Epithelial cell of esophagus (primary cell): ENCODE data around the gene CACNA1G.

Experiments
- DNase-seq: peaks from one replicate; pipeline ENCODE4 v3.0.0; 2010; ENCODE audit warnings: low read depth
- H3K4me3 ChIP-seq: 2 replicates; pipeline ENCODE4 v1.5.1; 2011; ENCODE audit warnings: mild to moderate bottlenecking, low read length, control low read depth
- TF ChIP-seq, protein P1 (sequence below): IDR thresholded peaks from 2 replicates; pipeline ENCODE4 v1.5.1; 2011; ENCODE audit warnings: low read depth, mild to moderate bottlenecking, low read length, control low read depth, inconsistent platforms; ENCODE audit not compliant: insufficient read depth; ENCODE audit errors: missing control alignments

CACNA1G gene

GRCh38 chr17:50621574-50622031, 61.1 kb downstream of the CACNA1G start:
- H3K4me3 ChIP-seq = no peak overlapping the region
- TF ChIP-seq, protein P1, sequence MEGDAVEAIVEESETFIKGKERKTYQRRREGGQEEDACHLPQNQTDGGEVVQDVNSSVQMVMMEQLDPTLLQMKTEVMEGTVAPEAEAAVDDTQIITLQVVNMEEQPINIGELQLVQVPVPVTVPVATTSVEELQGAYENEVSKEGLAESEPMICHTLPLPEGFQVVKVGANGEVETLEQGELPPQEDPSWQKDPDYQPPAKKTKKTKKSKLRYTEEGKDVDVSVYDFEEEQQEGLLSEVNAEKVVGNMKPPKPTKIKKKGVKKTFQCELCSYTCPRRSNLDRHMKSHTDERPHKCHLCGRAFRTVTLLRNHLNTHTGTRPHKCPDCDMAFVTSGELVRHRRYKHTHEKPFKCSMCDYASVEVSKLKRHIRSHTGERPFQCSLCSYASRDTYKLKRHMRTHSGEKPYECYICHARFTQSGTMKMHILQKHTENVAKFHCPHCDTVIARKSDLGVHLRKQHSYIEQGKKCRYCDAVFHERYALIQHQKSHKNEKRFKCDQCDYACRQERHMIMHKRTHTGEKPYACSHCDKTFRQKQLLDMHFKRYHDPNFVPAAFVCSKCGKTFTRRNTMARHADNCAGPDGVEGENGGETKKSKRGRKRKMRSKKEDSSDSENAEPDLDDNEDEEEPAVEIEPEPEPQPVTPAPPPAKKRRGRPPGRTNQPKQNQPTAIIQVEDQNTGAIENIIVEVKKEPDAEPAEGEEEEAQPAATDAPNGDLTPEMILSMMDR = no peak
- DNase-seq = no peak

DNA sequence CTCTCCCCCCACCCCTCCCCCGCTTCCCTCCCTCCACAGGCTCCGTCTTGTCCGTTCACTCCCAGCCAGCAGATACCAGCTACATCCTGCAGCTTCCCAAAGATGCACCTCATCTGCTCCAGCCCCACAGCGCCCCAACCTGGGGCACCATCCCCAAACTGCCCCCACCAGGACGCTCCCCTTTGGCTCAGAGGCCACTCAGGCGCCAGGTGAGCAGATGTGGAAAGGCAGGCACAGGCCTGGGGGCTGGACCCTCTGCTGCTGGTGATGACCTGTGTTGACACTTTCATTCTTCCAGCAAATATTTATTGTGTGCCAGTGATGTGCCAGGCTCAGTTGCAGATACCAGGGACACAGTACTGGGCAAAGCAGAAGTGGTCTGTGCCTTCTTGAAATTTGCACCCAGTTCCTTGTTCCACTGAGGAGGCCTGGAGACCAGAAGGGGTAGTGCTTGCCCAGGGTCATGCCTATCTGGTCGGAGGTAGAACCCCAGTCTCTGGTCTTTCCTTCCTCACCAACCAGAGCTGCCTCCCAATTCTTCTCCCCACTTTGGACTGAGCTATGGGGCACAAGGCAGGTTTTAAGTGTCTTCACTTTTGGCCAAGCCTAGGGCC, 63.9 kb downstream of the CACNA1G start:
- no peak overlapping the region for H3K4me3 ChIP-seq
- TF ChIP-seq, protein P1 = no peak
- no peak for DNase-seq

GRCh38 chr17:50625032-50625871, 64.7 kb downstream of the CACNA1G start:
- DNase-seq = no peak
- TF ChIP-seq, protein P1 = no peak
- H3K4me3 ChIP-seq = no peak overlapping the region

GRCh38 chr17:50626037-50626574, 65.6 kb downstream of the CACNA1G start:
- H3K4me3 ChIP-seq = no peak overlapping the region
- DNase-seq = peak; percentile 74
- TF ChIP-seq, protein P1 = peak; percentile 66

DNA sequence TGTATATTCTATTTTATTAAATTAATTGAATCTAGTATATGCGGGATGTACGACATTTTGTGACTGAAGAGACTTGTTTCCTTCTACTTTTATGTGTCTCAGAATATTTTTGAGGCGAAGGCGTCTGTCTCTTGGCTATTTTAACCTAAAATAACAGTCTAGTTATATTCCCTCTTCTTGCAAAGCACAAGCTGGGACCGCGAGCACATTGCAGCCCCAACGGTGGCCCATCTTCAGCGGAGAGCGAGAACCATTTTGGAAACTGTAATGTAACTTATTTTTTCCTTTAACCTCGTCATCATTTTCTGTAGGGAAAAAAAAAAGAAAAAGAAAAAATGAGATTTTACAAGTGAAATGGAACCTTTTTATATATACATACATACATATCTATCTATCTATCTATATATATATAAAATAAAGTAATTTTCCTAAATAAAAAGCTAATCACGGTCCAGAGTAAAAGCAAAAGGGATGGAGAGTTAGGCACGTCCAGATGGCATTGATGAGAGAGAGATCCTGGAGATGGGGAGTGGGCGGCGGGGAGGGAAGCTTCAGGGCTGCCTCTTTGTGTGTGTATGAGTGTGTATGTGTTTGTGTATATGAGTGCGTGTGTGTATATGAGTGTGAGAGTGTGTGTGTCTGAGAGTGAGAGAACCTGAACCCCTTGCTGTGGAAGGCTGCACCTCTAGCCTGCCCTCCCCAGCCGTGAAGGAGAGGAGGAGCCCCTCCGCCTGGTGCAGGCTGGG, 66.7 kb downstream of the CACNA1G start:
- H3K4me3 ChIP-seq = no peak overlapping the region
- DNase-seq = no peak
- TF ChIP-seq, protein P1 = no peak

GRCh38 chr17:50627782-50628601, 67.5 kb downstream of the CACNA1G start:
- TF ChIP-seq, protein P1 = no peak
- DNase-seq = no peak

More at GRCh38 chr17:50627782-50628601, 67.5 kb downstream of the CACNA1G start:
- H3K4me3 ChIP-seq = no peak overlapping the region
